Measurements from ENCODE around the gene TAF6. TPM values are rescaled to one million over a fixed set of nuclear protein-coding genes. Genes with fewer than 3 reads are reported as not detected.

Gene TAF6
- total and polyA plus RNA-seq, 10 donors: 16.5 to 44.0 (median 36.2) TPM

DNA sequence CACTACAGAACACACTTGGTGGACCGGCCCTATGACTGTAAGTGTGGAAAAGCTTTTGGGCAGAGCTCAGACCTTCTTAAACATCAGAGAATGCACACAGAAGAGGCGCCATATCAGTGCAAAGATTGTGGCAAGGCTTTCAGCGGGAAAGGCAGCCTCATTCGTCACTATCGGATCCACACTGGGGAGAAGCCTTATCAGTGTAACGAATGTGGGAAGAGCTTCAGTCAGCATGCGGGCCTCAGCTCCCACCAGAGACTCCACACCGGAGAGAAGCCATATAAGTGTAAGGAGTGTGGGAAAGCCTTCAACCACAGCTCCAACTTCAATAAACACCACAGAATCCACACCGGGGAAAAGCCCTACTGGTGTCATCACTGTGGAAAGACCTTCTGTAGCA is 55.0 kb downstream of the TAF6 start:
- no peak overlapping the region for H3K4me3 ChIP-seq
- TF ChIP-seq CTCF (IDR thresholded peaks at IDR 0.05 in 8 of 11, conservative IDR thresholded peaks at IDR 0.05 in 3 of 11) (no peak), POLR2AphosphoS5 (IDR thresholded peaks at IDR 0.05) (no peak), POLR2A (IDR thresholded peaks at IDR 0.05) (no peak)
- H3K27ac ChIP-seq: no peak overlapping the region
- no peak for DNase-seq
- H3K27me3 ChIP-seq (replicated peaks in 1 of 7): no peaks in the 10 kb centered on the region
- WGBS, 5 donors: 88 to 96% (median 94%) methylated on average over 9 of the region's 9 CpGs
- H3K4me1 ChIP-seq: peaks cover 0 to 10% (median 0%) of the 10 kb centered on the region in 6 donors
- intact Hi-C loops (cut with DNase I; ENCODE audit: low total_unique reads): no loop called here
- peaks cover 2 to 100% (median 33%) of the 10 kb centered on the region in 6 donors for H3K36me3 ChIP-seq
- peaks cover 0 to 1% (median 0%) of the 10 kb centered on the region in 8 donors for H3K9me3 ChIP-seq

- H3K36me3 ChIP-seq: peaks cover 2 to 100% (median 31%) of the 10 kb centered on the region in 6 donors
Measured at GRCh38 chr7:100063376-100063775, 55.8 kb downstream of the TAF6 start.

DNA sequence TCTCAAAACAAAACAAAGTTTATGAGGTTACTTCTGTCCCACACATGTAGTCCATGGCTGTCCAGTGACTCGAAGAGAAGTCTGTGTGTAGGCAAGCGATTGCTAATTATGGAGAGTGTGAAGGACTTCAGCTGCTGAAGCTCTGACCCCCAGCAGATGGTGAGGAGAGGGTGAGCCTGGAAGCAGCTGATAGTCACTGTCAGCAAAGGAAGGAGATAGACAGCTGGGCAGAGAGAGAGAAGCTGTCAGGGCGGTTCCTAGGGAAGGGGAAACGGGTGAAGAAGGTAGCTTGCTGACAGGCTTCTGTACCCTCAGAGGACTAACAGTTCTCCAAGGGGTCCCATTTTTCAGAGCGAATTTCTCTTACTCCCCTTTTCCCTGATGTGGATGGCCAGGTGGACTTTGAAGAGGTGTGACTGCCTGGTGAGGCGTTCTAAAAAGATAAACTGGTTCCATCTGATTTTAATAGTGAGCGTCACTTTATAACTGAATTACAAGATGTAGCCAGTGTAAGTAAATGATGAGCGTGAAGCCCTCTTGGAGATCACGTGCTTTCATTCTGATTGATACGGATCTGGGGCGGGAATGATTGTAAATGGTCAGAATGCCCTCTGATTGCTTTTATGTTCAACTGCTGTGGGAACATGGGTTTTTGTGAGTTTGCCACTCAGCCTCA is 57.5 kb downstream of the TAF6 start:
- intact Hi-C loops (cut with DNase I; ENCODE audit: low total_unique reads): no loop called here
- no peaks in the 10 kb centered on the region for H3K27me3 ChIP-seq (replicated peaks in 1 of 7)
- no peaks in the 10 kb centered on the region for H3K9me3 ChIP-seq
- DNase-seq: no peak
- TF ChIP-seq POLR2AphosphoS5 (IDR thresholded peaks at IDR 0.05) (no peak), CTCF (IDR thresholded peaks at IDR 0.05 in 8 of 11, conservative IDR thresholded peaks at IDR 0.05 in 3 of 11) (no peak), POLR2A (IDR thresholded peaks at IDR 0.05) (no peak)
- peaks cover 4 to 100% (median 45%) of the 10 kb centered on the region in 6 donors for H3K36me3 ChIP-seq
- H3K27ac ChIP-seq: no peak overlapping the region
- WGBS, 5 donors: 95 to 98% (median 97%) methylated on average over 11 of the region's 11 CpGs
- H3K4me1 ChIP-seq: peaks cover 0 to 10% (median 0%) of the 10 kb centered on the region in 6 donors
- no peak overlapping the region for H3K4me3 ChIP-seq

More at GRCh38 chr7:100063376-100063775, 55.8 kb downstream of the TAF6 start:
- DNase-seq: no peak
- Histone ChIP-seq H3K9me3 (no peaks in the 10 kb centered on the region), H3K4me1 (peaks cover 0 to 10% (median 0%) of the 10 kb centered on the region in 6 donors), H3K27ac (no peak overlapping the region), H3K27me3 (replicated peaks in 1 of 7) (no peaks in the 10 kb centered on the region), H3K4me3 (no peak overlapping the region)
- TF ChIP-seq CTCF (IDR thresholded peaks at IDR 0.05 in 8 of 11, conservative IDR thresholded peaks at IDR 0.05 in 3 of 11) (no peak), POLR2A (IDR thresholded peaks at IDR 0.05) (no peak), POLR2AphosphoS5 (IDR thresholded peaks at IDR 0.05) (no peak)
- intact Hi-C loops (cut with DNase I; ENCODE audit: low total_unique reads): no loop called here
- WGBS, 5 donors: 89 to 96% (median 91%) methylated on average over 4 of the region's 4 CpGs

GRCh38 chr7:100059251-100059739 is 59.9 kb downstream of the TAF6 start:
- intact Hi-C loops (cut with DNase I; ENCODE audit: low total_unique reads): no loop called here
- DNase-seq: no peak
- no peaks in the 10 kb centered on the region for H3K9me3 ChIP-seq
- H3K27me3 ChIP-seq (replicated peaks in 1 of 7): no peaks in the 10 kb centered on the region
- H3K27ac ChIP-seq: no peak overlapping the region
- 74 to 88% (median 81%) methylated on average over 5 of the region's 5 CpGs for WGBS, 5 donors
- no peak overlapping the region for H3K4me3 ChIP-seq
- TF ChIP-seq POLR2A (IDR thresholded peaks at IDR 0.05): no peak
- TF ChIP-seq POLR2AphosphoS5 (IDR thresholded peaks at IDR 0.05): no peak
- TF ChIP-seq CTCF (IDR thresholded peaks at IDR 0.05 in 8 of 11, conservative IDR thresholded peaks at IDR 0.05 in 3 of 11): no peak
- H3K4me1 ChIP-seq: peaks cover 0 to 7% (median 0%) of the 10 kb centered on the region in 6 donors
- peaks cover 4 to 82% (median 40%) of the 10 kb centered on the region in 6 donors for H3K36me3 ChIP-seq

Measured in spleen (tissue), 11 donors.